ENCODE results near the gene FLOT2. TPM values are rescaled to one million over a fixed set of nuclear protein-coding genes. Genes with fewer than 3 reads are reported as not detected.
"Not testable (repeated sequence)": the region's sequence is repeated elsewhere in the genome, so short reads cannot be mapped to it uniquely, and the experiment has no call there.

FLOT2 gene
- total and polyA plus RNA-seq, 4 donors, result 46.2 to 226 (median 121) TPM

DNA sequence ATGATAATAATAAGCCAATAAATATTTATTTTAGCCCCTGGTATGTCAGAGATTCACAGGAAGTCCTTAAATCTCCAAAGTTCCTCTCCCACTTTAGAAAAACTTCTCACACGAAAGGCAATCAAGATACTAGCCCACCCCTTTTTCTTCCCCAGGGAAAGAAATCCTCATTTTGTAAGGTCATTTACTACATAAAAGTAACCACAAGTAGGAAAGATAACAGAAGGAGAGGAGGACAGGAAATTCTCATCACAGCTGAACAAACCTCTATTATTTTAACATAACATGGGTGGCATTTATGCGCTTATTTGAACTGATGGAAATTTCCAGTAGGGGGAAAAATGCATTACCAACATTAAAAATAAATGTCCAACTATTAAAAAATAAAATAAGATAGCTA, 58.3 kb downstream of the FLOT2 start:
- DNase-seq, result no peak
- no peak overlapping the region for H3K4me3 ChIP-seq
- no peaks in the 10 kb centered on the region for H3K36me3 ChIP-seq (ENCODE audit: control insufficient read depth in 4 of 4, insufficient read depth in 4 of 4, low read length in 4 of 4)
- no peak for ATAC-seq (ENCODE audit: insufficient read depth, low FRiP score)
- no peak overlapping the region for H3K27ac ChIP-seq (ENCODE audit: low read depth in 1 of 2, low read length in 1 of 2)
- TF ChIP-seq, protein P1, sequence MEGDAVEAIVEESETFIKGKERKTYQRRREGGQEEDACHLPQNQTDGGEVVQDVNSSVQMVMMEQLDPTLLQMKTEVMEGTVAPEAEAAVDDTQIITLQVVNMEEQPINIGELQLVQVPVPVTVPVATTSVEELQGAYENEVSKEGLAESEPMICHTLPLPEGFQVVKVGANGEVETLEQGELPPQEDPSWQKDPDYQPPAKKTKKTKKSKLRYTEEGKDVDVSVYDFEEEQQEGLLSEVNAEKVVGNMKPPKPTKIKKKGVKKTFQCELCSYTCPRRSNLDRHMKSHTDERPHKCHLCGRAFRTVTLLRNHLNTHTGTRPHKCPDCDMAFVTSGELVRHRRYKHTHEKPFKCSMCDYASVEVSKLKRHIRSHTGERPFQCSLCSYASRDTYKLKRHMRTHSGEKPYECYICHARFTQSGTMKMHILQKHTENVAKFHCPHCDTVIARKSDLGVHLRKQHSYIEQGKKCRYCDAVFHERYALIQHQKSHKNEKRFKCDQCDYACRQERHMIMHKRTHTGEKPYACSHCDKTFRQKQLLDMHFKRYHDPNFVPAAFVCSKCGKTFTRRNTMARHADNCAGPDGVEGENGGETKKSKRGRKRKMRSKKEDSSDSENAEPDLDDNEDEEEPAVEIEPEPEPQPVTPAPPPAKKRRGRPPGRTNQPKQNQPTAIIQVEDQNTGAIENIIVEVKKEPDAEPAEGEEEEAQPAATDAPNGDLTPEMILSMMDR (IDR thresholded peaks at IDR 0.05; ENCODE audit: control extremely low read depth, extremely low read depth), result no peak
- no peaks in the 10 kb centered on the region for H3K27me3 ChIP-seq (ENCODE audit: control insufficient read depth in 3 of 3, insufficient read depth in 3 of 3, low read length in 2 of 3)
- no peak overlapping the region for H3K9ac ChIP-seq (ENCODE audit: insufficient read depth in 1 of 2, low read length in 2 of 2)
- peaks cover 0 to 1% (median 0%) of the 10 kb centered on the region in 4 donors for H3K9me3 ChIP-seq (ENCODE audit: control insufficient read depth in 4 of 4, insufficient read depth in 3 of 4, low read length in 3 of 4)
- 70 to 75% methylated on average over 2 of the region's 2 CpGs for WGBS, 2 donors
- H3K4me1 ChIP-seq (ENCODE audit: control insufficient read depth in 5 of 5, insufficient read depth in 5 of 5, low read length in 5 of 5), result peaks cover 0 to 8% (median 2%) of the 10 kb centered on the region in 5 donors

DNA sequence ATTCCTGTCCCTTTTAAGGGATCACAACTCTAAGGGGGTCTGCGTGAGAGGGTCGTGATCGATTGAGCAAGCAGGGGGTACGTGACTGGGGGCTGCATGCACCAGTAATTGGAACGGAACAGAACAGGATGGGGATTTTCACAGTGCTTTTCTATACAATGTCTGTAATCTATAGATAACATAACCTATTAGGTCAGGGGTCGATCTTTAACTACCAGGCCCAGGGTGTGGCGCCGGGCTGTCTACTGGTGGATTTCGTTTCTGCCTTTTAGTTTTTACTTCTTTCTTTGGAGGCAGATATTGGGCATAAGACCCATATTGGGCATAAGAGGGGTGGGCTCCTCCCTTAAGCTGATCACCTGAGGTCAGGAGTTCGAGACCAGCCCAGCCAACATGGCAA, 61.0 kb downstream of the FLOT2 start:
- not testable (repeated sequence) for H3K4me3 ChIP-seq; DNase-seq; H3K9me3 ChIP-seq (ENCODE audit: control insufficient read depth in 4 of 4, insufficient read depth in 3 of 4, low read length in 3 of 4); H3K9ac ChIP-seq (ENCODE audit: insufficient read depth in 1 of 2, low read length in 2 of 2); ATAC-seq (ENCODE audit: insufficient read depth, low FRiP score); H3K27me3 ChIP-seq (ENCODE audit: control insufficient read depth in 3 of 3, insufficient read depth in 3 of 3, low read length in 2 of 3); H3K36me3 ChIP-seq (ENCODE audit: control insufficient read depth in 4 of 4, insufficient read depth in 4 of 4, low read length in 4 of 4); H3K4me1 ChIP-seq (ENCODE audit: control insufficient read depth in 5 of 5, insufficient read depth in 5 of 5, low read length in 5 of 5); H3K27ac ChIP-seq (ENCODE audit: low read depth in 1 of 2, low read length in 1 of 2)
- WGBS, 2 donors, result 94% methylated on average over 10 of the region's 10 CpGs

GRCh38 chr17:28834420-28834819, 63.1 kb downstream of the FLOT2 start:
- H3K9ac ChIP-seq (ENCODE audit: insufficient read depth in 1 of 2, low read length in 2 of 2), result no peak overlapping the region
- peaks cover 0 to 2% (median 0%) of the 10 kb centered on the region in 5 donors for H3K4me1 ChIP-seq (ENCODE audit: control insufficient read depth in 5 of 5, insufficient read depth in 5 of 5, low read length in 5 of 5)
- ATAC-seq (ENCODE audit: insufficient read depth, low FRiP score) (no peak), DNase-seq (no peak)
- TF ChIP-seq, protein P1 (IDR thresholded peaks at IDR 0.05; ENCODE audit: control extremely low read depth, extremely low read depth), result no peak
- no peaks in the 10 kb centered on the region for H3K27me3 ChIP-seq (ENCODE audit: control insufficient read depth in 3 of 3, insufficient read depth in 3 of 3, low read length in 2 of 3)
- H3K9me3 ChIP-seq (ENCODE audit: control insufficient read depth in 4 of 4, insufficient read depth in 3 of 4, low read length in 3 of 4), result no peaks in the 10 kb centered on the region
- H3K27ac ChIP-seq (ENCODE audit: low read depth in 1 of 2, low read length in 1 of 2), result no peak overlapping the region
- no peaks in the 10 kb centered on the region for H3K36me3 ChIP-seq (ENCODE audit: control insufficient read depth in 4 of 4, insufficient read depth in 4 of 4, low read length in 4 of 4)
- no peak overlapping the region for H3K4me3 ChIP-seq
- WGBS, 2 donors, result 96 to 100% methylated on average over 1 of the region's 1 CpG

Small RNA genes within 50 kb of the gene (small RNA-seq; reads per million reads assigned to genes)
- gene RF00019 (ENCODE audit: low replicate concordance), result not detected

Other genes starting within 250 kb of the FLOT2 start
- gene SDF2, start 235.8 kb downstream of the FLOT2 start, total RNA-seq, result 10 to 100 TPM; 45.1 to 51.9 TPM
- 10 to 100 TPM; 36.5 to 73.3 TPM for gene SDF2, start 235.8 kb downstream of the FLOT2 start, polyA plus RNA-seq
- gene SUPT6H, start 235.5 kb downstream of the FLOT2 start, total RNA-seq, result 10 to 100 TPM; 64.8 to 96.4 TPM
- gene SUPT6H, start 235.5 kb downstream of the FLOT2 start, polyA plus RNA-seq, result 10 to 100 TPM; 27.5 to 32.4 TPM
- gene PROCA1, start 185.8 kb downstream of the FLOT2 start, total RNA-seq, result 1 to 10 TPM; 2.1 to 3.7 TPM
- gene PROCA1, start 185.8 kb downstream of the FLOT2 start, polyA plus RNA-seq, result 1 to 10 TPM; 1.2 to 3.4 TPM
- 10 to 100 TPM; 77.8 to 91.8 TPM for gene RAB34, start 179.9 kb downstream of the FLOT2 start, total RNA-seq
- gene RAB34, start 179.9 kb downstream of the FLOT2 start, polyA plus RNA-seq, result 100 to 1,000 TPM; 103 TPM
- 1,000 to 10,000 TPM in 1 of 2 donors, 100 to 1,000 TPM in 1; 528 to 1,109 TPM for gene RPL23A, start 177.7 kb downstream of the FLOT2 start, total RNA-seq
- 1,000 to 10,000 TPM in 1 of 2 donors, 100 to 1,000 TPM in 1; 955 to 1,200 TPM for gene RPL23A, start 177.7 kb downstream of the FLOT2 start, polyA plus RNA-seq
- 10 to 100 TPM in 1 of 2 donors, 1 to 10 TPM in 1; 3.8 to 32.0 TPM for gene TLCD1, start 171.5 kb downstream of the FLOT2 start, total RNA-seq
- gene TLCD1, start 171.5 kb downstream of the FLOT2 start, polyA plus RNA-seq, result 10 to 100 TPM; 25.4 to 42.0 TPM
- 10 to 100 TPM in 1 of 2 donors, 1 to 10 TPM in 1; 5.7 to 14.7 TPM for gene NEK8, start 168.9 kb downstream of the FLOT2 start, total RNA-seq
- 1 to 10 TPM; 5.1 to 9.2 TPM for gene NEK8, start 168.9 kb downstream of the FLOT2 start, polyA plus RNA-seq
- 10 to 100 TPM; 35.7 to 92.4 TPM for gene TRAF4, start 153.7 kb downstream of the FLOT2 start, total RNA-seq
- gene TRAF4, start 153.7 kb downstream of the FLOT2 start, polyA plus RNA-seq, result 10 to 100 TPM; 51.9 to 56.3 TPM
- 10 to 100 TPM in 1 of 2 donors, 1 to 10 TPM in 1; 8.3 to 17.7 TPM for gene FAM222B, start 54.9 kb downstream of the FLOT2 start, total RNA-seq
- 1 to 10 TPM; 8.8 to 9.5 TPM for gene FAM222B, start 54.9 kb downstream of the FLOT2 start, polyA plus RNA-seq
- gene ERAL1, start 42.7 kb downstream of the FLOT2 start, total RNA-seq, result 10 to 100 TPM; 28.4 to 39.3 TPM
- gene ERAL1, start 42.7 kb downstream of the FLOT2 start, polyA plus RNA-seq, result 10 to 100 TPM; 36.8 to 37.0 TPM
- 10 to 100 TPM; 10.5 to 14.2 TPM for gene DHRS13, start 5.3 kb upstream of the FLOT2 start, total RNA-seq
- 10 to 100 TPM; 20.6 to 29.9 TPM for gene DHRS13, start 5.3 kb upstream of the FLOT2 start, polyA plus RNA-seq
- 10 to 100 TPM; 51.5 to 59.1 TPM for gene PHF12, start 53.8 kb upstream of the FLOT2 start, total RNA-seq
- 10 to 100 TPM; 12.6 to 23.1 TPM for gene PHF12, start 53.8 kb upstream of the FLOT2 start, polyA plus RNA-seq
- gene SEZ6, start 108.3 kb upstream of the FLOT2 start, total RNA-seq, result under 1 TPM in 1 of 2 donors, not detected in 1; 0.54 TPM
- gene SEZ6, start 108.3 kb upstream of the FLOT2 start, polyA plus RNA-seq, result under 1 TPM; 0.07 to 0.18 TPM
- 1 to 10 TPM; 1.4 to 1.9 TPM for gene PIPOX, start 145.4 kb upstream of the FLOT2 start, total RNA-seq
- under 1 TPM; 0.27 to 0.39 TPM for gene PIPOX, start 145.4 kb upstream of the FLOT2 start, polyA plus RNA-seq